ENCODE data around the gene TLR4. TPM values are rescaled to one million over a fixed set of nuclear protein-coding genes. Genes with fewer than 3 reads are reported as not detected.

Gene TLR4
- total and polyA plus RNA-seq, 2 experiments from 2014 or later, result 0.06 to 0.17 TPM

- no peak for TF ChIP-seq POLR2AphosphoS5 (IDR thresholded peaks at IDR 0.05; ENCODE audit: low read depth)
- no peak for TF ChIP-seq ETS1 (IDR thresholded peaks at IDR 0.05)
- no peak for TF ChIP-seq REST (IDR thresholded peaks at IDR 0.05; ENCODE audit: unreplicated experiment)
- no peak for TF ChIP-seq ZNF114 (CRISPR knock-in tag; IDR thresholded peaks at IDR 0.05)
- no peak for TF ChIP-seq JUNB (IDR thresholded peaks at IDR 0.05; ENCODE audit: unreplicated experiment)
- no peak for TF ChIP-seq STAT1 (IDR thresholded peaks at IDR 0.05; ENCODE audit: unreplicated experiment)
- TF ChIP-seq EZH2 (IDR thresholded peaks at IDR 0.05; ENCODE audit: low read depth, unreplicated experiment), result no peak
- no peak overlapping the region for H3K27ac Mint-ChIP-seq
Observed at GRCh38 chr9:117771136-117771535, 66.9 kb downstream of the TLR4 start.

GRCh38 chr9:117772960-117773359 lies 68.8 kb downstream of the TLR4 start:
- no peaks in the 10 kb centered on the region for H4K20me1 ChIP-seq (replicated peaks; ENCODE audit: insufficient read depth)
- 0 out of 2 replicates have a peak, but pooled peaks cover 2% of the 10 kb centered on the region for H3K9me2 ChIP-seq (ENCODE audit: insufficient read depth)
- no peak overlapping the region for H3K27ac ChIP-seq (ENCODE audit: low read depth)
- Mint-ChIP-seq H3K36me3 (ENCODE audit: low read depth) (peaks cover 6% of the 10 kb centered on the region; the same call in 1 of the 3 replicates), H3K4me3 (no peak overlapping the region), H3K27ac (no peak overlapping the region), H3K27me3 (ENCODE audit: insufficient read depth, low read depth, poor library complexity) (peaks cover 2% of the 10 kb centered on the region), H3K9me3 (peaks cover 59% of the 10 kb centered on the region), H3K4me1 (peaks cover 6% of the 10 kb centered on the region; the same call in 2 of the 3 replicates)
- no peak overlapping the region for H3K4me3 ChIP-seq
- H3K79me2 ChIP-seq (replicated peaks; ENCODE audit: insufficient read depth), result no peaks in the 10 kb centered on the region
- H3K4me2 ChIP-seq, result no peak overlapping the region
- H3F3A ChIP-seq (replicated peaks; ENCODE audit: low read depth), result no peaks in the 10 kb centered on the region
- no peak for DNase-seq (ENCODE audit: low spot score)
- H3K36me3 ChIP-seq (ENCODE audit: insufficient read depth), result no peaks in the 10 kb centered on the region
- no peaks in the 10 kb centered on the region for H3K27me3 ChIP-seq (ENCODE audit: insufficient read depth)
- H2AFZ ChIP-seq, result peak overlapping the region; percentile 28; the same call in 1 of the 2 replicates
- peaks cover 5% of the 10 kb centered on the region for H3K4me1 ChIP-seq (ENCODE audit: insufficient read depth)
- ATAC-seq, result no peak
- TF ChIP-seq ZNF114 (CRISPR knock-in tag; IDR thresholded peaks at IDR 0.05) (no peak), EZH2phosphoT487 (IDR thresholded peaks at IDR 0.05; ENCODE audit: unreplicated experiment) (no peak), ETS1 (IDR thresholded peaks at IDR 0.05) (no peak), STAT1 (IDR thresholded peaks at IDR 0.05; ENCODE audit: unreplicated experiment) (no peak), ZNF331 (CRISPR knock-in tag; IDR thresholded peaks at IDR 0.05; ENCODE audit: low read depth) (no peak), POLR2AphosphoS5 (IDR thresholded peaks at IDR 0.05; ENCODE audit: low read depth) (no peak), JUNB (IDR thresholded peaks at IDR 0.05; ENCODE audit: unreplicated experiment) (no peak), EZH2 (IDR thresholded peaks at IDR 0.05; ENCODE audit: low read depth, unreplicated experiment) (no peak), CREB1 (CRISPR knock-in tag; IDR thresholded peaks at IDR 0.05; ENCODE audit: low read depth) (no peak), CTCF (conservative IDR thresholded peaks at IDR 0.05; ENCODE audit: low read depth in 2 of 2) (no peak), REST (IDR thresholded peaks at IDR 0.05; ENCODE audit: unreplicated experiment) (no peak), NANOG (IDR thresholded peaks at IDR 0.05; ENCODE audit: borderline replicate concordance) (no peak)

More at GRCh38 chr9:117771136-117771535, 66.9 kb downstream of the TLR4 start:
- Mint-ChIP-seq H3K9me3 (peaks cover 50% of the 10 kb centered on the region), H3K36me3 (ENCODE audit: low read depth) (peaks cover 6% of the 10 kb centered on the region; the same call in 1 of the 3 replicates), H3K27me3 (ENCODE audit: insufficient read depth, low read depth, poor library complexity) (peaks cover 2% of the 10 kb centered on the region), H3K4me3 (no peak overlapping the region), H3K4me1 (peaks cover 6% of the 10 kb centered on the region; the same call in 2 of the 3 replicates)
- Histone ChIP-seq H3K4me3 (no peak overlapping the region), H3K4me1 (ENCODE audit: insufficient read depth) (no peaks in the 10 kb centered on the region; the same call in 1 of the 2 replicates), H3K36me3 (ENCODE audit: insufficient read depth) (no peaks in the 10 kb centered on the region), H4K20me1 (replicated peaks; ENCODE audit: insufficient read depth) (no peaks in the 10 kb centered on the region), H3K79me2 (replicated peaks; ENCODE audit: insufficient read depth) (no peaks in the 10 kb centered on the region), H3K27ac (ENCODE audit: low read depth) (no peak overlapping the region), H3F3A (replicated peaks; ENCODE audit: low read depth) (no peaks in the 10 kb centered on the region), H3K9me2 (ENCODE audit: insufficient read depth) (0 out of 2 replicates have a peak, but pooled peaks cover 2% of the 10 kb centered on the region), H2AFZ (no peak overlapping the region), H3K27me3 (ENCODE audit: insufficient read depth) (no peaks in the 10 kb centered on the region), H3K4me2 (no peak overlapping the region)
- ATAC-seq (no peak), DNase-seq (ENCODE audit: low spot score) (no peak)

All from GM23338 (cell line).